GM12873 (cell line): ENCODE results near the gene SPOPL.

ENCODE experiments used
- CTCF ChIP-seq: IDR thresholded peaks from 2 replicates; pipeline ENCODE4 v1.5.1; 2012; ENCODE audit warnings: low read depth, mild to moderate bottlenecking, moderate library complexity, low read length, control low read depth; ENCODE audit not compliant: insufficient read depth; ENCODE audit errors: missing control alignments

SPOPL gene

GRCh38 chr2:138504092-138504491 is 2.5 kb downstream of the SPOPL start:
- no peak for TF ChIP-seq CTCF

- no peak for TF ChIP-seq CTCF
Measured at GRCh38 chr2:138504546-138505235, 3.1 kb downstream of the SPOPL start.

- TF ChIP-seq CTCF = no peak
Measured at GRCh38 chr2:138507267-138507666, 5.7 kb downstream of the SPOPL start.

GRCh38 chr2:138510319-138510718 is 8.7 kb downstream of the SPOPL start:
- no peak for TF ChIP-seq CTCF

- no peak for TF ChIP-seq CTCF
Measured at GRCh38 chr2:138512672-138513071, 11.1 kb downstream of the SPOPL start.

- no peak for TF ChIP-seq CTCF
Measured at GRCh38 chr2:138514173-138514572, 12.6 kb downstream of the SPOPL start.

GRCh38 chr2:138515092-138515491 is 13.5 kb downstream of the SPOPL start:
- no peak for TF ChIP-seq CTCF
